Panc1 (cell line): ENCODE data around the gene CACTIN. TPM values are rescaled to one million over a fixed set of nuclear protein-coding genes. Genes with fewer than 3 reads are reported as not detected.

ENCODE experiments used
- ATAC-seq: fragments of 200-7000 bp; cut with Tn5 transposase; 2 replicates; pipeline ENCODE4 v1.9.1; 2020; ENCODE audit warnings: mild to moderate bottlenecking, moderate library complexity
- BruUV-seq: library from RNA; stranded (reverse); fragments of 400-500 nt; replicated peaks from 2 replicates; lab custom pipeline; 2021; lab: Mats Ljungman, UMichigan
- CTCF ChIA-PET: fragments of 300-600 bp; sonication (Branson Sonifier 250); formaldehyde crosslinking; loops from one replicate; lab custom pipeline; 2022; ENCODE audit warnings: antibody characterized with exemption; lab: Charles Lee
- POLR2A ChIA-PET: fragments of 300-600 bp; sonication (Branson Sonifier 250); formaldehyde crosslinking; loops from one replicate; lab custom pipeline; 2022; ENCODE audit warnings: antibody characterized with exemption; lab: Charles Lee
- DNase-seq: peaks from one replicate; pipeline ENCODE4 v3.0.0-alpha.2; 2010; ENCODE audit warnings: low read depth, low spot score
- H3K27ac ChIP-seq: 2 replicates; pipeline ENCODE4 v1.5.1; 2011; ENCODE audit warnings: mild to moderate bottlenecking, low read length, inconsistent platforms
- H3K27me3 ChIP-seq: fragments of 200-500 bp; sonication (Bioruptor generic); 2 replicates; pipeline ENCODE4 v1.6.0; 2014; ENCODE audit warnings: low read length, inconsistent platforms; ENCODE audit not compliant: control insufficient read depth, insufficient read depth
- H3K36me3 ChIP-seq: fragments of 200-500 bp; sonication (Bioruptor generic); 2 replicates; pipeline ENCODE4 v1.5.1; 2014; ENCODE audit warnings: inconsistent platforms, mild to moderate bottlenecking, low read length, moderate library complexity; ENCODE audit not compliant: control insufficient read depth, insufficient read depth
- H3K4me1 ChIP-seq: 2 replicates; pipeline ENCODE4 v1.5.1; 2011; ENCODE audit warnings: inconsistent platforms, mild to moderate bottlenecking, low read length, moderate library complexity; ENCODE audit not compliant: control insufficient read depth, insufficient read depth
- H3K4me3 ChIP-seq, 2 experiments: 2 replicates each; pipeline ENCODE4 v1.5.1; 2011 to 2012; ENCODE audit warnings: low read depth in 2 of 2, low read length in 2 of 2, mild to moderate bottlenecking in 2 of 2, inconsistent platforms in 1 of 2, moderate library complexity in 1 of 2
- H3K9me3 ChIP-seq: fragments of 200-500 bp; sonication (Bioruptor generic); 2 replicates; pipeline ENCODE4 v1.5.1; 2014; ENCODE audit warnings: low read depth, mild to moderate bottlenecking, inconsistent platforms, low read length, moderate library complexity; ENCODE audit not compliant: control insufficient read depth, insufficient read depth
- CTCF ChIP-seq: fragments of 450-650 bp; IDR thresholded peaks from 2 replicates; pipeline ENCODE4 v1.5.1; 2017; ENCODE audit warnings: mild to moderate bottlenecking
- POLR2AphosphoS5 ChIP-seq: IDR thresholded peaks from 2 replicates; pipeline ENCODE4 v1.6.1; 2012; ENCODE audit warnings: mild to moderate bottlenecking, low read depth, low read length, moderate library complexity
- SIN3A ChIP-seq: IDR thresholded peaks from 2 replicates; pipeline ENCODE4 v1.6.1; 2012; ENCODE audit warnings: low read depth, mild to moderate bottlenecking, low read length, moderate library complexity, borderline replicate concordance; ENCODE audit not compliant: insufficient read depth
- TCF7L2 ChIP-seq: IDR thresholded peaks from 2 replicates; pipeline ENCODE4 v1.6.1; 2011; ENCODE audit warnings: mild to moderate bottlenecking, low read depth, low read length, inconsistent platforms
- in situ Hi-C: cut with HindIII; loops from 2 replicates; pipeline ENCODE4 v1.10.0; 2016; ENCODE audit warnings: low sequenced_read_pairs, low pct_unique_long_range_greater_than_20kb
- intact Hi-C: fragments of 100-400 bp; cut with micrococcal nuclease; formaldehyde crosslinking; loops from one replicate; pipeline ENCODE4 v1.10.0; 2022; ENCODE audit not compliant: unreplicated experiment
- total RNA-seq: library from RNA; stranded (reverse); gene quantifications from one replicate; pipeline ENCODE4 v1.2.1, GENCODE V29; 2021; ENCODE audit not compliant: unreplicated experiment
- TF ChIP-seq, protein P1 (sequence below), 2 experiments: IDR thresholded peaks; 2 replicates each; pipeline ENCODE4 v1.6.1; 2011 to 2012; ENCODE audit warnings: low read depth in 2 of 2, control low read depth in 1 of 2, low read length in 1 of 2, mild to moderate bottlenecking in 1 of 2, moderate library complexity in 1 of 2; ENCODE audit not compliant: insufficient read depth in 1 of 2

CACTIN gene
- total RNA-seq, 1 experiment from 2014 or later, result 25.2 TPM

- TF ChIP-seq SIN3A (no peak), CTCF (no peak), POLR2AphosphoS5 (no peak), TCF7L2 (no peak)
- TF ChIP-seq, protein P1, sequence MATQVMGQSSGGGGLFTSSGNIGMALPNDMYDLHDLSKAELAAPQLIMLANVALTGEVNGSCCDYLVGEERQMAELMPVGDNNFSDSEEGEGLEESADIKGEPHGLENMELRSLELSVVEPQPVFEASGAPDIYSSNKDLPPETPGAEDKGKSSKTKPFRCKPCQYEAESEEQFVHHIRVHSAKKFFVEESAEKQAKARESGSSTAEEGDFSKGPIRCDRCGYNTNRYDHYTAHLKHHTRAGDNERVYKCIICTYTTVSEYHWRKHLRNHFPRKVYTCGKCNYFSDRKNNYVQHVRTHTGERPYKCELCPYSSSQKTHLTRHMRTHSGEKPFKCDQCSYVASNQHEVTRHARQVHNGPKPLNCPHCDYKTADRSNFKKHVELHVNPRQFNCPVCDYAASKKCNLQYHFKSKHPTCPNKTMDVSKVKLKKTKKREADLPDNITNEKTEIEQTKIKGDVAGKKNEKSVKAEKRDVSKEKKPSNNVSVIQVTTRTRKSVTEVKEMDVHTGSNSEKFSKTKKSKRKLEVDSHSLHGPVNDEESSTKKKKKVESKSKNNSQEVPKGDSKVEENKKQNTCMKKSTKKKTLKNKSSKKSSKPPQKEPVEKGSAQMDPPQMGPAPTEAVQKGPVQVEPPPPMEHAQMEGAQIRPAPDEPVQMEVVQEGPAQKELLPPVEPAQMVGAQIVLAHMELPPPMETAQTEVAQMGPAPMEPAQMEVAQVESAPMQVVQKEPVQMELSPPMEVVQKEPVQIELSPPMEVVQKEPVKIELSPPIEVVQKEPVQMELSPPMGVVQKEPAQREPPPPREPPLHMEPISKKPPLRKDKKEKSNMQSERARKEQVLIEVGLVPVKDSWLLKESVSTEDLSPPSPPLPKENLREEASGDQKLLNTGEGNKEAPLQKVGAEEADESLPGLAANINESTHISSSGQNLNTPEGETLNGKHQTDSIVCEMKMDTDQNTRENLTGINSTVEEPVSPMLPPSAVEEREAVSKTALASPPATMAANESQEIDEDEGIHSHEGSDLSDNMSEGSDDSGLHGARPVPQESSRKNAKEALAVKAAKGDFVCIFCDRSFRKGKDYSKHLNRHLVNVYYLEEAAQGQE (IDR thresholded peaks at IDR 0.05; ENCODE audit: insufficient read depth in 1 of 2, low read depth in 2 of 2, low read length in 1 of 2), result no peak
- H3K36me3 ChIP-seq, result no peaks in the 10 kb centered on the region
- no peaks in the 10 kb centered on the region for H3K9me3 ChIP-seq
- ChIA-PET CTCF (no interaction called here), POLR2A (no interaction called here)
- ATAC-seq, result peak; percentile 62
- peaks cover 39% of the 10 kb centered on the region for H3K4me1 ChIP-seq
- in situ Hi-C loops (no loop called here), intact Hi-C loops (no loop called here)
- H3K4me3 ChIP-seq, result peak overlapping the region; percentile 44 to 62
- no TSS peak for BruUV-seq
- no peak overlapping the region; the same call in 1 of the 2 replicates for H3K27ac ChIP-seq
- H3K27me3 ChIP-seq, result no peaks in the 10 kb centered on the region
- no peak for DNase-seq
These were observed 20.4 kb downstream of the CACTIN start for GRCh38 chr19:3606174-3606689.

- TF ChIP-seq TCF7L2, result no peak
- in situ Hi-C loops, result no loop called here
- ChIA-PET POLR2A (no interaction called here), CTCF (no interaction called here)
- Histone ChIP-seq H3K4me1 (peaks cover 39% of the 10 kb centered on the region), H3K36me3 (no peaks in the 10 kb centered on the region), H3K27me3 (no peaks in the 10 kb centered on the region), H3K4me3 (peak overlapping the region; percentile 44 to 62), H3K27ac (no peak overlapping the region), H3K9me3 (no peaks in the 10 kb centered on the region)
- no peak for ATAC-seq
- no peak for DNase-seq
- no TSS peak for BruUV-seq
- intact Hi-C loops, result no loop called here
These were observed 20.8 kb downstream of the CACTIN start for GRCh38 chr19:3605770-3606169.

- in situ Hi-C loops, result no loop called here
- Histone ChIP-seq H3K36me3 (no peaks in the 10 kb centered on the region), H3K4me1 (peaks cover 36% of the 10 kb centered on the region), H3K27me3 (no peaks in the 10 kb centered on the region), H3K4me3 (peak overlapping the region in 1 of 2 experiments; percentile 11; a peak in 1 of 4 replicates), H3K27ac (no peak overlapping the region), H3K9me3 (no peaks in the 10 kb centered on the region)
- ChIA-PET CTCF (interaction anchor here (0.5 kb wide), 1 partner anchor 23 kb away, joined by 7 read pairs; no protein-coding TSS in a partner anchor), POLR2A (no interaction called here)
- no peak for DNase-seq
- intact Hi-C loops, result no loop called here
- TF ChIP-seq TCF7L2 (no peak), CTCF (no peak)
- TF ChIP-seq, protein P1 (IDR thresholded peaks at IDR 0.05; ENCODE audit: insufficient read depth in 1 of 2, low read depth in 2 of 2, low read length in 1 of 2), result no peak
- no TSS peak for BruUV-seq
- no peak for ATAC-seq
These were observed 21.2 kb downstream of the CACTIN start for GRCh38 chr19:3605361-3605760.
